HG03575 (cell line): ENCODE data around the gene PDGFRB.

ENCODE experiments used
- ATAC-seq: cut with Tn5 transposase; IDR thresholded peaks from one replicate; pipeline ENCODE4 v1.9.1; 2021; ENCODE audit not compliant: unreplicated experiment, insufficient number of reproducible peaks, low FRiP score; ENCODE audit errors: extremely low read depth

The PDGFRB gene

DNA sequence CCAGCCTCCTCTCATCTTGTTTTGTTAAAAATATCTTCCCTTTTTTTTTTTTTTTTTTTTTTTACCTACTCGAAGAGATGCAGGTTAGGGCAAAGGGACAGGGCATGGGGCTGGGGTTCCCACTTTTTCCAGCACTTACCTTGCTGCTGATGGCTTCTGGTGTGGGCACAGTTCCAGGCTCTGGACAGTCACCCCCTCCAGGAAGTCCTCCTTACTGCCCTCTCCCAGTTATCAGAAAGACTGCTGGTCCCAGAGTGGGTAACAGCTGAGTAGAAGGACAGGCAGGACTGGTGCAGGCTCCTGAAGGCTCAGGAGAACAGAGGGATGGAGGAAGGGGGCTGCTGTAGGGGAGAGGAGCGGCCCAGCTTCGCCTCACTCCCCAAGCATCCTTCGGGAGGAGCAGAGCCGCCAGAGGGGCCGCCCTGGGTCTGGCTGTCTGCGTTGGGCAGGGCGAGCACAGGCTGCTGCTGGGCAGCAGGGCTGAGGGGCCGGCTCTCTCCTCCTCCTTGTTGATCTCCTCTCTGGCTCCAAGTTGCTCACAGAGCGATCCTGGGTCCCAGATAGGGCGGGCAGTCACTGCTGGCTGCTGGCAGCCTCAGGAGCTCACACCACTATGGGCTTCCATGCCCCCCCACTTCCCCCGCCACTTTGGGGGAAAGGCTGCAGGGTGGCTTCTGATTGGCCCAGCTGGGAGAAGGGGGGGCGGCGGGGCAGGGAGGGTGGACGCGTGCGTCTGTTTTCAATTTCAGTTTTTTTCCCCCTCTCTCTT, at the start of gene PDGFRB:
PDGFRB (minus strand) TSS at position 588 of the 769 bp plus-strand sequence. CDS start 18,798 bp downstream, outside the sequence.
- ATAC-seq = no peak

DNA sequence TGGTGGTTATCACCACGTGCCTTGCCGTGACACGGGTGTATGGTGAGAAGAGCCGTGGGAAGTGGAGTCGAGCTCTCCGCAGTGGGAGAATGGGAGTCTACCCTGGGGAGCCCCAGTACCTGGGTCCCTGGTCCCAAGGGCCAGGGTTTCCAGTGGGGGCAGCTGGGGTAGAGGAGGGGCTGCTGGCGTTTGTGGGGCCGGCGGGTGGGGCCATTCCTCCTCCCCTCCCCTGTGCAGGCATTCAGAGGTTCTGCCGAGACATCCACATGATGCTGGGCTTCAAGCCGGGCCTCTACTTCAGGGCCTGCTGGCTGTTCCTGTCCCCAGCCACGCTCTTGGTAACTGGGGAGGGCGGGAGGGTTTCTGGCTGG, 48.9 kb upstream of the PDGFRB start:
- no peak for ATAC-seq

DNA sequence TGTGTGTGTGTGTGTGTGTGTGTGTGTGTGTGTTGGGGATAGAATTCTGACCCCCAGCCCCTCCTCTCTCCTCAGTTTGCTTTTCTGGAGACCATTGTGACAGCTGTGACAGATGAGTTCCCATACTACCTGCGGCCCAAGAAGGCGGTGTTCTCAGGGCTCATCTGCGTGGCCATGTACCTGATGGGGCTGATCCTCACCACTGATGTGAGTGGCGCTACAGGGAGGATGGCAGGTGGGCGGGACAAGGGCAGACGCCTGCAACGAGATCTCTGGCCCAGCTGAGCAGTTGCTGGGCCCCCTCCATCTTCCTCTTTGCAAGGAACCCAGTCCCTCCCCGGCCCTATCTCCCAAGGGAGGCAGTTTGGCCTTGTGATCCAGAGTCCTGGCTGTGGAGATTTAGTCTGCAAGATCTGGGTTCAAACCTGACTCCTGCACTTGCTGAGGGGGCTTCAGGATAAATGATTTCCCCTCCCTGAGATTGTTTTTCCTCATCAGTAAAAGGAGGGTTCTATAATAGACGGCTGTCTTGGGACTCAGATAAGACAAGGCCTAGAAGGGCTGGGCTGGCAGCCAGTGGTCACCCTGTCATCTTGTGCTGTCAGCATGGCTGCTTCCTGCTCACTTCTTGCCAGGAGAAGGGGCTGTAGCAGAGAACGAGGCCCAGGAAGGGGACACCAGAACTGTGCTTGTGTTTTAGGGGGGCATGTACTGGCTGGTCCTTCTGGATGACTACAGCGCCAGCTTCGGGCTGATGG, 48.4 kb upstream of the PDGFRB start:
- no peak for ATAC-seq

DNA sequence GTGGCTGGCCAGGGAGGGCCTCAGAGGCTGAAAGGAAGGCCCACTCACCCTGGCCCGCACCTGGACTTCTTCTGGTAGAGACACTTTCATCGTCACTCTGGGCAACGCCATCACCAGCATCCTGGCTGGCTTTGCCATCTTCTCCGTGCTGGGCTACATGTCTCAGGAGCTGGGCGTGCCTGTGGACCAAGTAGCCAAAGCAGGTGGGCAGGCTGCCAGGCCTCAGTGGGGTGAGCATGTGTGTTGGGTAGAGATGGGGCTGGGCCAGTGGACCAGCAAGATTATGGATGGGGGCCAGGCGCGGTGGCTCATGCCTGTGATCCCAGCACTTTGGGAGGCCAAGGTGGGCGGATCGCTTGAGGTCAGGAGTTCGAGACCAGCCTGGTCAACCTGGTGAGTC, 46.9 kb upstream of the PDGFRB start:
- no peak for ATAC-seq

DNA sequence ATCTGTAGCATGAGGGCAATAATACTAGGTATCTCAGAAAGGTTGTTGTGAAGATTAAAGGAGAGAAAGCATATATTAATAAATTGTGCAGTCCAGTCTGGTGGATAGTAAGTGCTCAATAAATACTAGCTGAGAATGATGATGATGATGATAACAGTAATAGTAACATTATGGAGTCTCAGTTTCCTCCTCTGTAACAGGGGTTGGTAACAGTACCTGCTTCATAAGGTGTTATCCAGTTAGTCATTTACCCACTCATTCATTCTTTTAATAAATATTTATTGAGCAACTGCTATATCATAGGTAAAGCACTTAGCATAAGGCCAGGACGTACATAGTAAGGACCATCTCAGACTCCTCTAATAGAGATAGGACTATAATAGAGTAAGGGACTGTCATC, 41.8 kb upstream of the PDGFRB start:
- ATAC-seq = no peak

DNA sequence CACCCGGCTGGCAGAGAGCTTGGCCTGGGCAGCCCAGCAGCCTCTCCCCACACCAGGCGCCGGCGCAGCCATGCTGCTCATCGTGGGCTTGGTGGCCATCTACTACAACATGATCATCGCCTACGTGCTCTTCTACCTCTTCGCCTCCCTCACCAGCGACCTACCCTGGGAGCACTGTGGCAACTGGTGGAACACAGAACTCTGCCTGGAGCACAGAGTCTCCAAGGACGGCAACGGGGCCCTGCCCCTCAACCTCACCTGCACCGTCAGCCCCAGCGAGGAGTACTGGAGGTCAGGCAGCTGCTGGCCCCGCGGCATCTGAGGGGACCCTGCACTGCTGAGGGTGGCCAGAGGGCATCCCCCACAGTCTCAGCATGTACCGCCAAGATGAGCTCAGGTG, 41.3 kb upstream of the PDGFRB start:
- no peak for ATAC-seq

DNA sequence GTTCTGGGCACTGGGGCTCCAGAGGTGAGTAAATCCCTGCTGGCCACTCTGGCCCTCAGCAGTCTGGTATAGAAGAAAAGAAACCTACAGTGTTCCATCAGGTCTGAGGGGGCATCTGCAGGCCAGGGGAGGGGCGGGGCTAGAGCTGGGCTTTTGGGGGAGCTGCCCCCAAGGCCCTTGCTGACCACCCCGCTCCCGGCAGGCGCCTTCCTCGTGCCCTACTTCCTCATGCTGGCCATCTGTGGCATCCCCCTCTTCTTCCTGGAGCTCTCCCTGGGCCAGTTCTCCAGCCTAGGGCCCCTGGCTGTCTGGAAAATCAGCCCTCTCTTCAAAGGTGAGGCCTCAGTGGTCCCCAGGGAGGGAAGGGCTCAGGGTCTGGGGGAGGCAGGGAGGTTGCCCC, 40.9 kb upstream of the PDGFRB start:
- no peak for ATAC-seq

DNA sequence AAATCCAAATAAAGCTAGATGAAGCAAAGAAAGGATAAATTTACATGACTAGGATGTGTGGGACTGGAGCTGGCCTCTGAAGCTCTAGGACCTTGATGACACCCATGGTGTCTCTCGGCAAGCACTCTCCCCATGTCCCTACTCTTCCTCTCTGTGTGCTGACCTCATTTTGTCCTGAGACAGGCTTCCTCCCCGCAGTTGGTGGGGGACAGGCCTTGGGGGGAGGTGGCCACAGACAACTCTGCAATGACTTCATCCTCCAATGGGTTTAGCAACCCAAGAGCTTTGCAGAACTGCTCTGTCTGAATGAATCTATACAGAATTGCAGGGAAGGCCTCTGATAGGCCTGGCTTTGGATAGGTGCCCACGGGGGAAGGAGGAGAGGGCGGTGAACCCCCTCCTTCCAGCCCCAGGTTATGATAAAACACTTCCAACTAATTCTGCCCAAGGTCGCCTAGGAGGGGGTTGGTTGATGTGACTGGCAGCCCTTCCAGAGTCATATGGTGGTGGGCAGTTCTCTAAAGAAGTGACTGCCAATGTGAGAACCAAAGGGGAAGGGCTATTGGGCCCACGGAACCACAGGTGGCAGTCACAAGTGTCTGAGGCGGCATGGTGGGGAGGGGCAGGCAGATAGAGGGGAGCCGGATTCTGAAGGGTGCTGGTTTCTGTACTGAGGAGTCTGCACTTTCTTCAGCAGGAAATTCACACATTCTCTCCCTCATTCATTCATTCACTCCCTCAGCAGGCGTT, 40.3 kb upstream of the PDGFRB start:
- ATAC-seq = no peak

DNA sequence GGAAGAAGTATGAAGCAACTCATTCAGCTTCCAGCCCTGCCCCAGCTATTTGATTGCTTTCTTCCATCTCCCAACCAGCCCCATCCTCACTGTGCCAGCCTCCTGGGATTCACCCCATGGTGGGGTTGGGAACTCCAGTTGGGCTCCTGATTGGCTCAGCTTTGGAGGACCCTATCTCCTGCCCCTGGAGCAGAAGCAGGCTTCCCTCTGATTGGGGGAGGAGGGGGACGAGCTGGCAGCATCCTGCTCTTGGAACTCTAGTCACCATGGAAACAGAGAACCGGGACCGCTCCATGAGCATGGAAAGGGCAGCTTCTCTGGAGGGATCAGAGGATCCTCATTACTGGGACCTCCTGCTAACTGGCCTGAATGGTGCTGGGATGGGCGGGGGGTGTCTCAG, 36.8 kb upstream of the PDGFRB start:
- ATAC-seq = no peak

DNA sequence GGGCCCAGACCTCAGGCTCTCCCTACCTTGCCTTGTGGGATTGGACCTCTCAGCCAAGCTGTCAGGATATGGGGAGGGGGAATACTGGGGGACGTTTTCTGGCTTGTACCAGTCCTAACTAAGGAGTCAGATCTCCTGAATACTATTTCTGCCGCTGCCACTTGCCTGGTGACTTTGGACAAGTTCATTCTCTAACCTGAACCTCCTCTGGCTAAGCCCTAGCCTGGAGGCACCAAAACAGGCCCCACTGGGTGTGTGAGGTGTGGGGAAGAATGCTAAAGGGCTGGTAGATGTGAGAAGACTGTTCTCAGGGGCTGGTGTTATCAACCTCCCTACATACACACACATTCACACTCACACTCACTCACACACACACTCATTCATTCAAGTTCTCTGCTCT, 35.3 kb upstream of the PDGFRB start:
- no peak for ATAC-seq

DNA sequence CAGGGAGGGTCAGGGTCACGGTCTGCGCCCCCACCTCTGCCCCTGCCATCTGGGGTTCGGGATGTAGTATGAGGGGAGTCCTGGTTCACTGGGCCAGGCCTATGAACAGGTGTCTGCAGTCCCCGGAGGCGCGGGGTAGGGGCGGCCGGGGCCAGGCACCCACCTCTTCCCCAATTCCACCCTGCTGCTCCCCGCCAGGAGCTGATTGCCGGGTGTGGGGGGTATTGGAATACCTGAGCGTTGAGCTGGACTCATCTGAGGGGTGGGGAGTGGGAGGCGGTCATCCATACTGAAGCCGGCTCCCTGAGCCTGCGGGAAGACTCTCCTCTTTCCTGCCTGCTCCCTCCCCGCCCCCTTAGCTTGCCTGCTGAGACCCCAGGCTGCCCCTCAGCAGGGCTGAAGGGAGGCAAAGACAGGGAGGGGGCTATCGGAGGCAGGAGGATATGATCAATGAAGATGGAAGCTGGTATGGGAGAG, 34.9 kb upstream of the PDGFRB start:
- no peak for ATAC-seq

DNA sequence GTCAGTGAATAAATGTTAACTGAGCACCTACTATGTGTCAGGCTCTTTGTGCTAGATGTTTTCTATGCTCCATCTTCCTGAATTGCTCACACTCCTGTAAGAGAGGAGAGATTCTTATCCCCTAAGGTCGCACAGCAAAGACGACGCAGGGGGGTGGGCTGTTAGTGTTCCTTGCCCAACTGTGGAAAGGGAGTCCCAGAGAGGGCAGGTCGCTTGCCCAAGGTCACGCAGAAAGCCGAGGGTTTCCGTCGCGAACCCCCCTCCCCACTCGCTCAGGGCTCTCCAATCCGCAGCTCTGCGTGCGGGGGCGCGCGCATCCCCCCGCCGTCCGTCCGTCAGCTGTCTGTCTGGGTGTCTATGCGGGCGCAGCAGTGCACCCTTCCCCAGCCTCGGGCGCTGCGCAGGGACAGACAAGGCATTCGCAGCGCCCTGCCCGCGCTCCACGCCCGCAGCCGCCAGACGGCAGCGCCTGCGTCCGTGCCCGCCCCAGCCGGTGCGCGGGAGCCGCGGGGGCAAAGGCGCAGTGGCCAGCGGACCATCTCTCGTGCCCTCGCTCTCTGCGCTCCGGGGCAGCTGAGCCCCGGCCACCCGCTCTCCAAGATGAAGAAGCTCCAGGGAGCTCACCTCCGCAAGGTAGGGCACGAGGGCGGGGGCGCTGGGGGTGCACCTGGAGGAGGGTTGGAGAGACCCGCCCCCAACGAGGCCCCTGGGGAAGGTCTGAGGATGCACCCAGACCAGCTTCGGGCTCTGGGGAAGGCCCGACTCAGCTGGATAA, 34.3 kb upstream of the PDGFRB start, which contains the start of gene SLC6A7:
SLC6A7 (plus strand) TSS at position 335 of the 775 bp plus-strand sequence; CDS start at position 601, 266 bp downstream.
- ATAC-seq = no peak

DNA sequence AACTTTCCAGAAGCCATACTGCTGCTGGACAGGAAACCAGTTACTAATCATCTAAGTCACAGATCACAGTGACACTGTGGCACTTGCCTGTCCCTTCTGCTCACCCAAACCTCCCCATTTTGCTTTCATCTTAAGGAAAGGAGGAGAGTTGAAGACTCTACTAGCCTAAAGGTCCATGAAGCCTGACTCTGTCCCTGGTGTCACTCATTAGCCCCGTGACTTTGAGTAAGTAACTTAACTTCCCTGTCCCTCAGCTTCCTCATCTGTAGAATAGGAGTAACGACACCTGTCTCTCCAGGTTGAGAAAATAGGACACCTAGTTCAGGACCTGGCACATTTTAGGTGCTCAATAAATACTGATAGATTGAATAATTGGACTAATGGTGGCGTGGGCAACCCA, 33.7 kb upstream of the PDGFRB start:
- no peak for ATAC-seq

DNA sequence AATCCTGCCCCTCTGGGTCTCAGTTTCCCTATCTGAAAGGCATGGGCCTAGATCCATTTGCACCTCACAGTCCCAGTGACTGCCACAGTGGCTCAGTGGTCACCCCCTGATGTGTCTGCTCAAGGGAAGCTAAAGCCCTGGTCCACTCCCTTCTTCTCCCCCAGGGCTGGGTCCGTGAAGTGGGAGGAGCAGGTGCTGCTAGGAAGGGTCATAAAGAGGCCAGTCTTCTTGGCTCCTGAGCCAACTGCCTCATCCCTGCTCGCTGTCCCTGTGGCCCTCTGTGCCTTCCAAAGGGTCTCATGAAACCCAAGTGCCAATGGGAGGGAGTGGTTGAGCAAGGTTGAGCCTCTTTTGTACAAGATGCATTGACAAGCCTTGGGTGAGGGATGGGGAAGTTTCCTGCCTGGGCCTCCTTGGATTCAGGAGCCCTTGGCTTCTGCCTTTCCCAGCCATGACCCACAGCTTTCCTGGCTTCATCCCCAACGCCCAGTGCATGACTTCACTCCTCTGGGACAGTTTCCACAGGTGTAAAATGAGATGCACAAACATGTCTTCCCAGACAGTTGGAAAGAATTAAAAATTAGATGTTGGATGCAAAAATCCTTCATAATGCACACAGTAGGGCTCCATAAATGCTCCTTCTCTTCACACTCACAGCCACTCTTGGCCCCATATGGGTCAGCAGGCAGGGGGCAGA, 32.6 kb upstream of the PDGFRB start:
- no peak for ATAC-seq

DNA sequence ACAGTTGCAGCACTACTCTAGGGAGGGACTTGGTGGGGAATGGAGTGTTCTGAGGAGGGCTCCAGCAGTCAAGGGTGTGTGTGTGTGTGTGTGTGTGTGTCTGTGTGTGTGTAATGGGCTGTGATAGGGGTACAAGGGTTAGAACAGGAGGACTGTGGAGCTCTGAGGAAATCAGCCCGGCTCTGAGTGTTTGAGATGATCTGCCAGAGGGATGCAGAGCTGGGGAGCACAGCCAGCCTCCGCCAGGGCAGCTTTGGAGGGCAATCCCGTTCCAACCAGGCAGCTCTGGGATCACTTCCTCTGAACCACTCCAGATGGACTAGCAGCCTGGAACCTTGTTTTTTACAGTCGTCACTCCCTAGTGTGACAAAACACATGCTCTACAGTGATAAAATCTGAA, 31.3 kb upstream of the PDGFRB start:
- ATAC-seq = no peak

DNA sequence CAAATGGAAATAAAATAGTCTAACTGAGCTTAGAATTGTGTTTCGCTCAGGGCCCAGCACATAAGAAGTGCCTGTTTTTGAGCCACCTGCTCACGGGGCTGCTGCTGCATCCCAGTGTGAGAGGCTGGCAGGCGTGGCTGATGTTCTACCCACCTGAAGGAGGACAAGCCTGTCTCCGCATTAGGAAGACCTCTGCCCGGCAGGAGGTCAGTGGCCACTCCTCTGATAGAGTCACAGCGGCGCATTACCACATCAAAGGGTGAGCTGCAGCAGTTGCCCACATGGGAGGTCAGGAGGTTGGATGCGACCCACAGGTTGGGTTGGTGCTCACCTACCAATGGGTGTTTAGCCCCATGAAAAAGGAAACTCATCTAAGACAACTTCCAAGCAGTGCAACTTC, 30.5 kb upstream of the PDGFRB start:
- no peak for ATAC-seq

DNA sequence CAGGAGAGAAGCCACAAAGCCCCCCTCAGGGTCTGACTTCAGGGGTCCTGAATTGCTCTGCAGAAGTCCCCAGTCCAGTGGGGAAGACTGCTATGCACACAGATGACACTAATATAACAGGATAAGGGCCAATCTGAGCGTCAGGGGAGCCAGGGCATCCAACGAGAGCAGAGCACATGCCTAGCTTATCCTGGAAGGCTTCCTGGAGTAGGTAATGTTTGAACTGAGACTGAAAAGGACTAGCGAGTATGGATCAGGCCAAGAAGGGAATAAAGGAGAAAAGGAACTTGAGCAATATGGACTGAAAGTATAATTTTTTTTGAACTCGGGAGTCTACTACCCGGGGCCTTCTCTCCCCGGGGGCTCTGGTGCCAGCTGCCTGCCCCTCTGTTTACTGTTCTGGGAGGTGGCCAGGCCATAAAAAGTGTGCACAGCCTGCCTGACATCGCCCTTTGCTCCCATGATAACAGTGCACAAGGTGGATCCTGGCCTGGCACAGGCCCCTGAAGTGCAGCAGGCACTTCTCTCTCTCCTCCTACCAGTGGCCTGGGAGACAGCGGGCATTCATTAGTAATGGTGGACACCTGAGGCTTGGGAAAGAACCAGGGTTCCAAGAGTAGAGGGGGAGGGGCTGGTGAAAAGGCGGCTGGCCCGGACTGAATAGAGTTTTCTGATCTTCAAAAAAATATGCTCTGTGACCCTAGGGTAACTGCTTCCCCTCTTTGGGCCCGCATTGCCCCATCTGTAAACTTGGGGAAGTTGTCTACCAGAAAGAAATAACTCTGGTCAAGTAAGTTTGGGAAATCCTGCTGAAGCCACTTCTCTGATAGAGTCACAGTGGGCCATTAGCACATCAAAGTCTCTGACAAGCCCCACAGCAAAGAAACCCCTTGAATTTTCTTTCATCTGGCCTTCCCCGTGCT, 29.6 kb upstream of the PDGFRB start:
- ATAC-seq = no peak
